Peyer's patch (tissue), 4 donors: Measurements from ENCODE around the gene ATP9B. TPM values are rescaled to one million over a fixed set of nuclear protein-coding genes. Genes with fewer than 3 reads are reported as not detected.
"Not testable (repeated sequence)": the region's sequence is repeated elsewhere in the genome, so short reads cannot be mapped to it uniquely, and the experiment has no call there.

ENCODE experiments used
- DNase-seq, 3 donors: peaks; one replicate each; pipeline ENCODE4 v3.0.0-alpha.2; 2017 to 2019
- H3K27ac ChIP-seq, 4 donors: fragments of 200-600 bp; sonication (generic); one replicate each; pipeline ENCODE4 v1.5.1; 2016 to 2019
- H3K27me3 ChIP-seq, 2 donors: fragments of 200-600 bp; sonication (generic); one replicate each; pipeline ENCODE4 v1.5.1; 2019
- H3K36me3 ChIP-seq, 3 donors: fragments of 200-600 bp; sonication (generic); one replicate each; pipeline ENCODE4 v1.5.1; 2016 to 2019
- H3K4me1 ChIP-seq, 4 donors: fragments of 200-600 bp; sonication (generic); one replicate each; pipeline ENCODE4 v1.5.1; 2016 to 2019
- H3K4me3 ChIP-seq, 4 donors: fragments of 200-600 bp; sonication (generic); 1 replicate in 3 of 4; 2 replicates in 1 of 4; pipeline ENCODE4 v1.5.1; 2016 to 2019; ENCODE audit warnings: mild to moderate bottlenecking in 1 of 4
- H3K9me3 ChIP-seq, 4 donors: fragments of 200-600 bp; sonication (generic); one replicate each; pipeline ENCODE4 v1.5.1; 2016 to 2019; ENCODE audit warnings: mild to moderate bottlenecking in 1 of 4
- POLR2A ChIP-seq, 2 donors: fragments of 450-650 bp; IDR thresholded peaks; one replicate each; pipeline ENCODE4 v1.5.1; 2017; ENCODE audit warnings: antibody characterized with exemption in 2 of 2, mild to moderate bottlenecking in 2 of 2, moderate library complexity in 2 of 2
- total RNA-seq, 4 donors: library from RNA; depleted of rRNA; stranded (reverse); fragments of >200 nt; gene quantifications; one replicate each; pipeline ENCODE4 v1.1.0, GENCODE V29; 2016
- TF ChIP-seq, protein P1 (sequence below), 6 experiments: fragments of 450-650 bp in 4 of 6; fragments of 200-600 bp in 2 of 6; sonication (generic) in 1 of 6; IDR thresholded peaks; one replicate each; pipeline ENCODE4 v1.5.1; 2017 to 2019; ENCODE audit warnings: antibody characterized with exemption in 6 of 6, mild to moderate bottlenecking in 3 of 6, moderate library complexity in 1 of 6

Gene ATP9B
- total RNA-seq, 4 donors from 2014 or later: 37.5 to 107 (median 61.9) TPM

- H3K27ac ChIP-seq: no peak overlapping the region
- H3K4me3 ChIP-seq: no peak overlapping the region
- DNase-seq: no peak
- no peaks in the 10 kb centered on the region for H3K27me3 ChIP-seq
- H3K4me1 ChIP-seq: no peaks in the 10 kb centered on the region
- H3K9me3 ChIP-seq: no peaks in the 10 kb centered on the region
- peaks cover 0 to 13% (median 0%) of the 10 kb centered on the region in 3 donors for H3K36me3 ChIP-seq
- TF ChIP-seq POLR2A (IDR thresholded peaks at IDR 0.05): no peak
- TF ChIP-seq, protein P1, sequence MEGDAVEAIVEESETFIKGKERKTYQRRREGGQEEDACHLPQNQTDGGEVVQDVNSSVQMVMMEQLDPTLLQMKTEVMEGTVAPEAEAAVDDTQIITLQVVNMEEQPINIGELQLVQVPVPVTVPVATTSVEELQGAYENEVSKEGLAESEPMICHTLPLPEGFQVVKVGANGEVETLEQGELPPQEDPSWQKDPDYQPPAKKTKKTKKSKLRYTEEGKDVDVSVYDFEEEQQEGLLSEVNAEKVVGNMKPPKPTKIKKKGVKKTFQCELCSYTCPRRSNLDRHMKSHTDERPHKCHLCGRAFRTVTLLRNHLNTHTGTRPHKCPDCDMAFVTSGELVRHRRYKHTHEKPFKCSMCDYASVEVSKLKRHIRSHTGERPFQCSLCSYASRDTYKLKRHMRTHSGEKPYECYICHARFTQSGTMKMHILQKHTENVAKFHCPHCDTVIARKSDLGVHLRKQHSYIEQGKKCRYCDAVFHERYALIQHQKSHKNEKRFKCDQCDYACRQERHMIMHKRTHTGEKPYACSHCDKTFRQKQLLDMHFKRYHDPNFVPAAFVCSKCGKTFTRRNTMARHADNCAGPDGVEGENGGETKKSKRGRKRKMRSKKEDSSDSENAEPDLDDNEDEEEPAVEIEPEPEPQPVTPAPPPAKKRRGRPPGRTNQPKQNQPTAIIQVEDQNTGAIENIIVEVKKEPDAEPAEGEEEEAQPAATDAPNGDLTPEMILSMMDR (IDR thresholded peaks at IDR 0.05): no peak
Observed at GRCh38 chr18:79166702-79167101, 97.5 kb downstream of the ATP9B start.

DNA sequence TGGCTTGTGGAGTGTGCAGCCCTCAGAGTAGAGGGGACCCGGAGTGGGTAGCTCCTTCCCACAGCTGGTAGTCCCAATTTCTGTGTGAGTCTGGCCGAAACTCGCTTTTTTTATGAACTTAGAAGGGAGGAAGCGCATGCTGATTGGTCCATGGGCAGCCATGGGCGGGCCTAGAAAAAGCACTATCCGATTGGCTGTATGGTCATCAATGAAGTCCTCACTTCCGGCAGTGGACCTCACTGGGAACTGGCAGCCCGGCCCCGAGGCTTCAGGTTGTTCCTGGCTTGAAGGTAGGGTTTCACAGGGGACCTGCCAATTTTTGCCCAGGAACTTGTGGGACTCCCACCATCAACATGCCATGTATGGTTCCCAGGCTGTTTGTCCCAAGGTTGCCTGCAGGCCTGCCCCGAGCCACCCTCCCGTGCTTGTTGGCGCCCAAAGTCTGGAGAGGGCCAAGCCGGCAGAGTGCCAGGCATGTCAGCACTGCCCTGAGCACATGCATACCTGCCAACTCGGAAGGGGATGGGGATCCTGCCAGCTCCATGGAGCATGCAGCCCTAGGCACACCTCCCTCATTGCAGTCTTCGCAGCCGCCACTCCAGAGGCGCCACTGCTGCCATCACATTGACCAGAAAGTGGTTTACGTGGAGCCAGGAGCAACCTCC lies 98.5 kb downstream of the ATP9B start:
- no peaks in the 10 kb centered on the region for H3K27me3 ChIP-seq
- no peak for DNase-seq
- H3K9me3 ChIP-seq: no peaks in the 10 kb centered on the region
- TF ChIP-seq POLR2A (IDR thresholded peaks at IDR 0.05): no peak
- TF ChIP-seq, protein P1 (IDR thresholded peaks at IDR 0.05): no peak
- no peak overlapping the region for H3K27ac ChIP-seq
- H3K4me3 ChIP-seq: no peak overlapping the region
- H3K36me3 ChIP-seq: peaks cover 0 to 13% (median 0%) of the 10 kb centered on the region in 3 donors
- no peaks in the 10 kb centered on the region for H3K4me1 ChIP-seq

- no peak for TF ChIP-seq POLR2A (IDR thresholded peaks at IDR 0.05)
- TF ChIP-seq, protein P1 (IDR thresholded peaks at IDR 0.05): no peak
- Histone ChIP-seq H3K27ac (no peak overlapping the region), H3K4me1 (no peaks in the 10 kb centered on the region), H3K4me3 (no peak overlapping the region), H3K27me3 (no peaks in the 10 kb centered on the region), H3K36me3 (peaks cover 0 to 13% (median 0%) of the 10 kb centered on the region in 3 donors), H3K9me3 (no peaks in the 10 kb centered on the region)
- no peak for DNase-seq
Observed at GRCh38 chr18:79169958-79170555, 100.9 kb downstream of the ATP9B start.

DNA sequence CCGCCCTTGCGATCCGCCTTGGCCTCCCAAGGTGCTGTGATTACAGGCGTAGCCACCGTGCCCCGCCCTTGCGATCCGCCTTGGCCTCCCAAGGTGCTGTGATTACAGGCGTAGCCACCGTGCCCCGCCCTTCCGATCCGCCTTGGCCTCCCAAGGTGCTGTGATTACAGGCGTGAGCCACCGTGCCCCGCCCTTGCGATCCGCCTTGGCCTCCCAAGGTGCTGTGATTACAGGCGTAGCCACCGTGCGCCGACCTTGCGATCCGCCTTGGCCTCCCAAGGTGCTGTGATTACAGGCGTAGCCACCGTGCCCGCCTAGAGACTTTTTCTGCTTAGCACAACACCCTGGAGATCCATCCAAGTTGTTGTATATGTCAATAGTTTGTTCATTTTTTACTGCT lies 103.1 kb downstream of the ATP9B start:
- H3K27me3 ChIP-seq, H3K4me3 ChIP-seq, H3K27ac ChIP-seq, H3K9me3 ChIP-seq, DNase-seq, H3K4me1 ChIP-seq: not testable (repeated sequence)
- peaks cover 0 to 10% (median 0%) of the 10 kb centered on the region in 3 donors for H3K36me3 ChIP-seq

GRCh38 chr18:79173742-79174141 lies 104.5 kb downstream of the ATP9B start:
- Histone ChIP-seq H3K27ac (no peak overlapping the region), H3K9me3 (no peaks in the 10 kb centered on the region), H3K36me3 (peaks cover 0 to 18% (median 0%) of the 10 kb centered on the region in 3 donors), H3K27me3 (no peaks in the 10 kb centered on the region), H3K4me3 (no peak overlapping the region), H3K4me1 (no peaks in the 10 kb centered on the region)
- DNase-seq: no peak
- TF ChIP-seq, protein P1 (IDR thresholded peaks at IDR 0.05): no peak
- no peak for TF ChIP-seq POLR2A (IDR thresholded peaks at IDR 0.05)

DNA sequence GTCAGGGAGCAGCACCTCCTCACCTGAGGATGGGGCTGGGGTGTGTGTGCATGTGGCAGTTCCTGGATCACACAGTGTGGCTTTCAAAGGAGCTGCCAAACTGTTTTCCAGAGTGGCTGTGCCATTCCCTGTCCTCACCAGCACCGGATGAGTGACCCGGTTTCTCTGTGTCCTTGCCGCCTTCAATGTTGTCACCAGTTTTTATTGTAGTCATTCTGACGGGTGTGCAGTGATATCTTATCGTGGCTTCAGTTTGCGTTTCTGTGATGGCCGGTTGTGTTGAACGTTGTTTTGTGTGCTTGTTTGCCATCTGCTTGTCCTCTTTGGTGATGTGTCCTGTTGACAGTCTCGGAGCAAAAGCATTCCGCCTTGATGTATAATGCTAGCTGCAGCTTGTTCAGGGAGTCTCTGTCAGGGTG lies 108.9 kb downstream of the ATP9B start:
- no peaks in the 10 kb centered on the region for H3K4me1 ChIP-seq
- H3K27ac ChIP-seq: no peak overlapping the region
- no peak for DNase-seq
- no peak overlapping the region for H3K4me3 ChIP-seq
- no peaks in the 10 kb centered on the region for H3K9me3 ChIP-seq
- no peaks in the 10 kb centered on the region for H3K27me3 ChIP-seq
- peaks cover 0 to 18% (median 0%) of the 10 kb centered on the region in 3 donors for H3K36me3 ChIP-seq
- TF ChIP-seq, protein P1 (IDR thresholded peaks at IDR 0.05): no peak
- TF ChIP-seq POLR2A (IDR thresholded peaks at IDR 0.05): no peak
